Lower leg skin (tissue), 3 donors: ENCODE measurements around the gene FNDC3B.

Experiments
- POLR2A ChIP-seq, 2 donors: fragments of 450-650 bp; IDR thresholded peaks; one replicate each; pipeline ENCODE4 v1.6.1; 2016 to 2017; ENCODE audit warnings: antibody characterized with exemption in 2 of 2, mild to moderate bottlenecking in 1 of 2, moderate library complexity in 1 of 2
- TF ChIP-seq, protein P1 (sequence below), 3 donors: fragments of 450-650 bp; IDR thresholded peaks; one replicate each; pipeline ENCODE4 v1.5.1; 2016; ENCODE audit warnings: antibody characterized with exemption in 3 of 3, mild to moderate bottlenecking in 3 of 3, moderate library complexity in 2 of 3

DNA sequence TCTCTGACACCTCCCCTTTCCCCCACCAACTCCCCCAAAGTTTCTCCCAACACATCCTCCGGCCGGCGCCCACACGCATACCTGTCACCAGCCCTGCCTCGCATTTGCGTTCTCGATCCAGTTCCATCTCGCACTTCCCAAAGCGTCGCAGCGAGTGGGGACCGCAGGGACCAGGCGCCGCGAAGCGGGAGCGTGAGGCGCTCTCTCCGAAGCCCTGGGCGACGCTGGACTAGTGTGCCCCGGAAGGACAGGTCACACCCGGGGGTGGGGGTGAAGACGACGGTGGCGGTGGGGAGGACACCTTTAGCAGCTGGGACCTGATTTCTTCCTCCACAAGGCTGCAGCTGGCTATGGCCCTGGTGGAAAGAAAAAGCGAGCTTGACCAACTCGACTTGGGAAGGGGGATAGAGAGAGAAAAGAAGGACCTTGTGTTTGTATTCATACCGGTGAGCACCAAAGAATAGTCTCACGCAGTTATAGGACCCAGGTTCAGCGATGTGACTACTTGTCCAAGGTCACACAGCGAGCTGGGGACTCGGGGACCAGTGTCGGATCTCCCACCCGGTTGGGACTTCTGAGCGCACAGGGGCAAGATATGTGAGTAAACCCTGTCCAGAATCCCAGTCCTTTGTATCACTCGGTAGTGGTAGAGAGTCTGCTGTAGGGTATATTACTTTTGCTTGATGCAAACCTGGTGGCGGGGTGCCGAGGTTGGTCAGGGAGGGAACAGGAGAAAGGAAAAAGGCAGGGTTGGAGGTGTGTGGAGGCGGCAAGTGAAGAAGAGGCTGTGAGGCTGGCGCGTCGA, 409.5 kb downstream of the FNDC3B start:
- TF ChIP-seq, protein P1, sequence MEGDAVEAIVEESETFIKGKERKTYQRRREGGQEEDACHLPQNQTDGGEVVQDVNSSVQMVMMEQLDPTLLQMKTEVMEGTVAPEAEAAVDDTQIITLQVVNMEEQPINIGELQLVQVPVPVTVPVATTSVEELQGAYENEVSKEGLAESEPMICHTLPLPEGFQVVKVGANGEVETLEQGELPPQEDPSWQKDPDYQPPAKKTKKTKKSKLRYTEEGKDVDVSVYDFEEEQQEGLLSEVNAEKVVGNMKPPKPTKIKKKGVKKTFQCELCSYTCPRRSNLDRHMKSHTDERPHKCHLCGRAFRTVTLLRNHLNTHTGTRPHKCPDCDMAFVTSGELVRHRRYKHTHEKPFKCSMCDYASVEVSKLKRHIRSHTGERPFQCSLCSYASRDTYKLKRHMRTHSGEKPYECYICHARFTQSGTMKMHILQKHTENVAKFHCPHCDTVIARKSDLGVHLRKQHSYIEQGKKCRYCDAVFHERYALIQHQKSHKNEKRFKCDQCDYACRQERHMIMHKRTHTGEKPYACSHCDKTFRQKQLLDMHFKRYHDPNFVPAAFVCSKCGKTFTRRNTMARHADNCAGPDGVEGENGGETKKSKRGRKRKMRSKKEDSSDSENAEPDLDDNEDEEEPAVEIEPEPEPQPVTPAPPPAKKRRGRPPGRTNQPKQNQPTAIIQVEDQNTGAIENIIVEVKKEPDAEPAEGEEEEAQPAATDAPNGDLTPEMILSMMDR (IDR thresholded peaks at IDR 0.05) = no peak
- TF ChIP-seq POLR2A (IDR thresholded peaks at IDR 0.05) = no peak
